HCT116 (cell line): ENCODE measurements around the gene TERF2IP. TPM values are rescaled to one million over a fixed set of nuclear protein-coding genes. Genes with fewer than 3 reads are reported as not detected.

ENCODE experiments used
- ATAC-seq: fragments of 200-7000 bp; cut with Tn5 transposase; 2 replicates; pipeline ENCODE4 v1.9.1; 2020; ENCODE audit warnings: mild to moderate bottlenecking, moderate library complexity
- BruUV-seq: library from RNA; stranded (reverse); fragments of 400-500 nt; replicated peaks from 2 replicates; lab custom pipeline; 2021; lab: Mats Ljungman, UMichigan
- CTCF ChIA-PET: fragments of 300-600 bp; sonication (Branson Sonifier 250); formaldehyde crosslinking; loops from one replicate; lab custom pipeline; 2021; ENCODE audit warnings: antibody characterized with exemption; lab: Charles Lee
- POLR2A ChIA-PET: fragments of 300-600, 350-600 bp; sonication (Branson Sonifier 250); formaldehyde crosslinking; loops from one replicate; lab custom pipeline; 2021; ENCODE audit warnings: antibody characterized with exemption; lab: Charles Lee
- RAD21 ChIA-PET, 2 experiments: fragments of 300-600 bp; sonication (Branson Sonifier 250); formaldehyde crosslinking; loops; one replicate each; lab custom pipeline; 2023; ENCODE audit warnings: low total read pairs in 2 of 2; ENCODE audit not compliant: uncharacterized antibody in 2 of 2, unreplicated experiment in 2 of 2, low non-redundant PET in 1 of 2; lab: Charles Lee
- DNase-seq: peaks from one replicate; pipeline ENCODE4 v3.0.0-alpha.2; 2010; ENCODE audit warnings: low read depth, low spot score
- H2AFZ ChIP-seq: fragments of 200-600 bp; shearing (Covaris generic), sonication (generic); 2 replicates; pipeline ENCODE4 v1.6.1; 2017; ENCODE audit warnings: low read depth, mixed run types, mixed read lengths, antibody characterized with exemption, low read length; ENCODE audit not compliant: poor library complexity, severe bottlenecking
- H3K27ac ChIP-seq: 2 replicates; pipeline ENCODE4 v1.5.1; 2012; ENCODE audit warnings: low read depth, low read length
- H3K27me3 ChIP-seq: fragments of 200-600 bp; sonication (generic); 2 replicates; pipeline ENCODE4 v1.6.1; 2016; ENCODE audit warnings: mixed run types, low read length, mixed read lengths; ENCODE audit not compliant: insufficient read depth
- H3K36me3 ChIP-seq, 2 experiments: fragments of 200-500 bp in 1 of 2; fragments of 200-600 bp in 1 of 2; sonication (Bioruptor generic) in 1 of 2; sonication (generic) in 1 of 2; 2 replicates each; pipeline versions ENCODE4 v1.5.1 to v1.6.1; 2014 to 2016; ENCODE audit warnings: low read length in 2 of 2, inconsistent platforms in 1 of 2, mixed read lengths in 1 of 2, mixed run types in 1 of 2; ENCODE audit not compliant: insufficient read depth in 2 of 2, control insufficient read depth in 1 of 2
- H3K4me1 ChIP-seq, 2 experiments: fragments of 200-600 bp in 1 of 2; sonication (generic) in 1 of 2; 2 replicates each; pipeline versions ENCODE4 v1.5.1 to v1.6.1; 2012 to 2017; ENCODE audit warnings: low read length in 2 of 2, inconsistent platforms in 1 of 2, mild to moderate bottlenecking in 1 of 2, mixed read lengths in 1 of 2, mixed run types in 1 of 2, moderate library complexity in 1 of 2; ENCODE audit not compliant: insufficient read depth in 2 of 2, control insufficient read depth in 1 of 2
- H3K4me2 ChIP-seq: fragments of 200-600 bp; sonication (generic); 2 replicates; pipeline ENCODE4 v1.6.1; 2017; ENCODE audit warnings: mixed run types, low read length, mixed read lengths
- H3K4me3 ChIP-seq, 2 experiments: fragments of 200-600 bp in 1 of 2; sonication (generic) in 1 of 2; replicated peaks in 1 of 2; 2 replicates each; pipeline ENCODE4 v1.5.1; 2011 to 2016; ENCODE audit warnings: low read length in 2 of 2, control low read depth in 1 of 2, low read depth in 1 of 2, mild to moderate bottlenecking in 1 of 2, mixed read lengths in 1 of 2, mixed run types in 1 of 2
- H3K79me2 ChIP-seq: fragments of 200-600 bp; sonication (generic); 2 replicates; pipeline ENCODE4 v1.6.1; 2017; ENCODE audit warnings: mild to moderate bottlenecking, mixed run types, low read length, moderate library complexity, mixed read lengths; ENCODE audit not compliant: insufficient read depth
- H3K9ac ChIP-seq: fragments of 200-600 bp; sonication (generic); 2 replicates; pipeline ENCODE4 v1.6.1; 2016; ENCODE audit warnings: low read length, mixed read lengths
- H3K9me2 ChIP-seq: fragments of 200-600 bp; sonication (generic), shearing (Covaris generic); 2 replicates; pipeline ENCODE4 v1.6.1; 2017; ENCODE audit warnings: mixed run types, mild to moderate bottlenecking, moderate library complexity; ENCODE audit not compliant: insufficient read depth
- H3K9me3 ChIP-seq, 2 experiments: fragments of 200-500 bp in 1 of 2; fragments of 200-600 bp in 1 of 2; sonication (Bioruptor generic) in 1 of 2; sonication (generic) in 1 of 2; 2 replicates each; pipeline ENCODE4 v1.6.1; 2014 to 2017; ENCODE audit warnings: low read length in 2 of 2, mixed read lengths in 2 of 2, inconsistent platforms in 1 of 2, low read depth in 1 of 2, mild to moderate bottlenecking in 1 of 2, mixed run types in 1 of 2, moderate library complexity in 1 of 2; ENCODE audit not compliant: control insufficient read depth in 1 of 2, insufficient read depth in 1 of 2
- H4K20me1 ChIP-seq: fragments of 200-600 bp; sonication (generic), shearing (Covaris generic); 2 replicates; pipeline ENCODE4 v1.6.1; 2017; ENCODE audit warnings: mixed run types, mild to moderate bottlenecking, moderate library complexity; ENCODE audit not compliant: insufficient read depth
- CEBPB ChIP-seq: IDR thresholded peaks from 2 replicates; pipeline ENCODE4 v1.6.1; 2012; ENCODE audit warnings: low read depth
- CTCF ChIP-seq, 3 experiments: fragments of 200-600 bp in 1 of 3; sonication (generic) in 1 of 3; IDR thresholded peaks in 2 of 3; conservative IDR thresholded peaks in 1 of 3; 2 replicates each; pipeline ENCODE4 v1.5.1; 2012 to 2017; ENCODE audit warnings: low read depth in 2 of 3, low read length in 2 of 3, antibody characterized with exemption in 1 of 3, borderline replicate concordance in 1 of 3, control low read depth in 1 of 3, mild to moderate bottlenecking in 1 of 3, mixed read lengths in 1 of 3, mixed run types in 1 of 3, moderate library complexity in 1 of 3; ENCODE audit not compliant: insufficient read depth in 1 of 3
- POLR2AphosphoS5 ChIP-seq: IDR thresholded peaks from 2 replicates; pipeline ENCODE4 v1.6.1; 2011; ENCODE audit warnings: mild to moderate bottlenecking, low read depth, low read length, moderate library complexity
- RAD21 ChIP-seq: IDR thresholded peaks from 2 replicates; pipeline ENCODE4 v1.6.1; 2012; ENCODE audit warnings: low read depth, mild to moderate bottlenecking
- ZFX ChIP-seq: fragments of 450-650 bp; IDR thresholded peaks from 2 replicates; pipeline ENCODE4 v1.6.1; 2017
- intact Hi-C: fragments of 100-400 bp; cut with micrococcal nuclease; formaldehyde crosslinking; loops from 2 replicates; pipeline ENCODE4 v1.10.0; 2022
- total RNA-seq: library from RNA; stranded (reverse); gene quantifications from one replicate; pipeline ENCODE4 v1.2.1, GENCODE V29; 2021; ENCODE audit not compliant: unreplicated experiment

Gene TERF2IP
- total RNA-seq, 1 experiment from 2014 or later = 36.4 TPM

GRCh38 chr16:75621170-75621477 lies 26.4 kb upstream of the TERF2IP start:
- Histone ChIP-seq H3K79me2 (peaks cover 9% of the 10 kb centered on the region), H3K9me2 (no peaks in the 10 kb centered on the region), H3K4me2 (peak overlapping the region; percentile 84; the same call in 1 of the 2 replicates), H3K4me3 (no peak overlapping the region), H2AFZ (no peak overlapping the region), H3K4me1 (peaks cover 8 to 19% of the 10 kb centered on the region in 2 experiments), H3K9me3 (no peaks in the 10 kb centered on the region), H3K27ac (no peak overlapping the region), H4K20me1 (no peaks in the 10 kb centered on the region), H3K27me3 (no peaks in the 10 kb centered on the region), H3K9ac (no peak overlapping the region), H3K36me3 (peaks cover 8 to 21% of the 10 kb centered on the region in 2 experiments; a peak in 3 of 4 replicates)
- DNase-seq (no peak), ATAC-seq (peak; percentile 26; the same call in 1 of the 2 replicates)
- intact Hi-C loops = loop anchor here (5.0 kb wide), 3 partner anchors 64 to 424 kb away; partner anchors contain the start of gene TMEM231
- ChIA-PET CTCF (interaction anchor here (0.9 to 1.5 kb wide), 3 partner anchors 104 to 422 kb away, joined by 4 to 5 read pairs (median 5); no protein-coding TSS in a partner anchor), POLR2A (no interaction called here), RAD21 (interaction anchor here (0.6 to 1.1 kb wide), 3 partner anchors 100 to 422 kb away, joined by 3 read pairs; no protein-coding TSS in a partner anchor)
- TF ChIP-seq POLR2AphosphoS5 (no peak), RAD21 (peak; percentile 67), CTCF (IDR thresholded peaks at IDR 0.05 in 2 of 3, conservative IDR thresholded peaks at IDR 0.05 in 1 of 3; ENCODE audit: borderline replicate concordance in 1 of 3, insufficient read depth in 1 of 3, low read depth in 2 of 3, low read length in 2 of 3) (peak; percentile 45 to 58 (median 47); a peak in 5 of 6 replicates), CEBPB (no peak; the same call in 1 of the 2 replicates), ZFX (no peak)
- BruUV-seq = no TSS peak
